Frontal cortex (tissue), 4 donors: ENCODE data around the gene SPACDR. TPM values are rescaled to one million over a fixed set of nuclear protein-coding genes. Genes with fewer than 3 reads are reported as not detected.
"Not testable (repeated sequence)": the region's sequence is repeated elsewhere in the genome, so short reads cannot be mapped to it uniquely, and the experiment has no call there.

Experiments used
- DNase-seq, 2 donors: peaks; one replicate each; pipeline ENCODE4 v3.0.0; 2012; ENCODE audit warnings: low spot score in 2 of 2
- FAIRE-seq: peaks from 2 replicates; lab custom pipeline; 2012; peaks lifted over from hg19 to GRCh38; lab: Jason Lieb, UNC
- total RNA-seq: library from RNA; depleted of rRNA; stranded (reverse); fragments of >200 nt; gene quantifications from one replicate; pipeline ENCODE4 v1.2.3, GENCODE V29; 2014
- donor health status: control.
- donor health status: control.
- donor health status: control.

SPACDR gene
- total RNA-seq, 1 donor from 2014 or later = not detected

DNA sequence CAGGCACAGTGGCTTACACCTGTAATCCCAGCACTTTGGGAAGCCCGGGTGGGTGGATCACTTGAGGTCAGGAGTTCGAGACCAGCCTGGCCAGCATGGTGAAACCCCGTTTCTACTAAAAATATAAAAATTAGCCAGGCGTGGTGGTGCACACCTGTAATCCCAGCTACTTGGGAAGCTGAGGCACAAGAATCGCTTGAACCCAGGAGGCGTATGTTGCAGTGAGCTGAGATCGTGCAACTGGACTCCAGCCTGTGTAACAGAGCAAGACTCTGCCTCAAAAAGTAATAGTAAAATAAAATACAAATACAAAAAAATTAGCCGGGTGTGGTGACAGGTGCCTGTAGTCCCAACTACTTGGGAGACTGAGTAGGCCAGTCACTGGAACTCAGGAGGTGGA lies 25.3 kb downstream of the SPACDR start:
- not testable (repeated sequence) for DNase-seq

DNA sequence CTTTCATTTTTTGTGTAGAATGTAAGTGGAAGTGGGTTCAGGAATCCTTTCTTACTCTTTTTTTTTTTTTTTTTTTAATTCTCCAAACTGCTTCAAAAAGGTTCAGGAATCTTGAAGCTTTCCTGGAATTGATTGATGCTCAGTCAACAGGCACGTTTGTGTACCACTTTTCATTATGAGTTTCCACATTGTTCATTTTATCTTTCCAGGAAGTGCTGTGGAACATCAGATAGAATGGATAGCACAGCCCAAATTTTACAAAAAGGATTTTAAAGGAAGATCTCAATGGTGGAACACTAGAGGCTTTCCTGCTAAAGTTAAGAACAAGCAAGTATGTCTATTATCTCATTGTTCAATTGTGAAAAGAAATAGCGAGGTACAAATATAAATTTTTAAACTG lies 25.9 kb downstream of the SPACDR start:
- DNase-seq (no peak), FAIRE-seq (no peak)

More for the DNA sequence above, 25.3 kb downstream of the SPACDR start:
- not testable (repeated sequence) for FAIRE-seq

DNA sequence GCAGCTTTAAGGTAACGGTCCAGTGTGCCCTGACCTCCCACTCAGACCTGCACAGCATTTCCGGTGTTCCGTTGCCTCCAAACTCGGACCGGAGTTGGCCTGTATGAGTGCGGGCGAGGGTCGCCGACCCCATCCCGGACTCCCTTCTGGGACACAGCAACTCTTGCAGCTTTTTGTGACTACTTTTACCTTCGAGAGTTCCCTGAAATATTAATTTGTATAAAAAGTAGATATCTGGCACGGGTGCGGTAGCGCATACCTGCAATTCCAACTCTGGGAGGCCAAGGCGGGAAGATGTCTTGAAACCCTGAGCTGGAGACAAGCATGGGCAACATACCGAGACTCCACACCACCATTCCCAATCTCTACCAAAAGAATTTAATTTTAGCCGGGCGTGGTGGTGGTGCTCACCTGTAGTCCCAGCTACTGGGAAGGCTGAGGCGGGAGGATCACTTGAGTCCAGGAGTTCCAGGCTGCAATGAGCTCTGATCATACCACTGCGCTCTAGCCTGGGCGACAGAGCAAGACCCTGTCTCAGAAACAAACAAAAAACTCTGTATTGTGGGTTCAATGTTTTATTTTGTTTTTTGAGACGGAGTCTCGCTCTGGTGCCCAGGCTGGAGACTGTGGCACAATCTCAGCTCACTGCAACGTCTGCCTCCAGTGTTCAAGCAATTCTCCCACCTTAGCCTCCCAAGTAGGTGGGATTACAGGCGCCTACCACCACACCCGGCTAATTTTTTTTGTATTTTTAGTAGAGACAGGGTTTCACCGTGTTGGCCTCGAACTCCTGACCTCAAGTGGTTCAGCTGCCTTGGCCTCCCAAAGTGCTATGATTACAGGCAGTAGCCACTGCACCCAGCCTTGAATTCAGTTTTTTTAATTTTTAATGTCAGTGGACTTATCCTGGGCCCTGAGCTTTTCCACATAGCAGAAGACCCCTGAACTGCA lies 26.6 kb downstream of the SPACDR start:
- FAIRE-seq = no peak

DNA sequence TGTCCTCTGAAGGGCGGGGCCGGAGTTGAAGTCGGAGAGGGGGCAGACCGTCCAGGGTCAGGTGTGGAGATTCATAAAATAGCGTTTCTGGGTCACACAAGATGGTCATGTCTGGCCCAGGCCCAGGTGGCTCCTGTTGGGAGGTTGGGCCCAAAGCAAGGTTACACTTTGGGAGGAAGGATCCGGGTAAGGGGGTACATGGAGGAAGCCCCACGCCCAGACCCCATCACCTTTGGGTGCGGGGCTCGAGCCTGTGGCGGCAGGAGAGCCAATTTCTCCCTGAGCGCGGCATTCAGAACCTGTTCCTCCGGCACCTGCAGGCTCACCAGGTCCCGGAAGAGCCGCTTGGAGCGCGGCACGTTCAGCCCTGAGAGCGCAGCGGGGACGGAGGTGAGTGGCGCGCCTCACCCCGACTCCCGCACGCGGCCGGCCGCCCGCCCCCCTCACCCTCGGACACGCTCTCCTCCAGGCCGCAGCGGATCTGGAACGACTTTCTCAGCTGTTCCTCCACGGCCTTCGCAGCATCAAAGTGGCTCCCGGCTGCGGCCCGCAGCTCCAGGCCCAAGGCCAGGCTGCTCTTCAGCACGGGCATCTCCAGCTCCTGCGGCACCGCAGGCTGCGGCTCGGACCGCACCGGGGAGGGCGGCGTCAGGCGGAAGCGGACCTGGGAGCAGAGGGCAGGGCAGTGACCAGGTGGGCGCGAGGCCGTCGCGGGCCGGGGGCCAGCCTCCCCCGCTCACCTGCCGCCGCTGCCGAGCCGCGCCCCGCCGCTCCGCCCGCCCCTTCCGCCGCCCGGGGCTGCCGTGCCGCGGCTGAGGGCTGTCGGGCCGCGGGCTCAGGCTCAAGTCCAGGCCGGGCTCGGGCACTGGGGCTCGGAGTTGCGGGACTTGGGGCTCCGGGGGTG lies 28.4 kb downstream of the SPACDR start:
- DNase-seq = peak; percentile 53 to 62
- no peak for FAIRE-seq

More for the DNA sequence above, 26.6 kb downstream of the SPACDR start:
- no peak for DNase-seq

DNA sequence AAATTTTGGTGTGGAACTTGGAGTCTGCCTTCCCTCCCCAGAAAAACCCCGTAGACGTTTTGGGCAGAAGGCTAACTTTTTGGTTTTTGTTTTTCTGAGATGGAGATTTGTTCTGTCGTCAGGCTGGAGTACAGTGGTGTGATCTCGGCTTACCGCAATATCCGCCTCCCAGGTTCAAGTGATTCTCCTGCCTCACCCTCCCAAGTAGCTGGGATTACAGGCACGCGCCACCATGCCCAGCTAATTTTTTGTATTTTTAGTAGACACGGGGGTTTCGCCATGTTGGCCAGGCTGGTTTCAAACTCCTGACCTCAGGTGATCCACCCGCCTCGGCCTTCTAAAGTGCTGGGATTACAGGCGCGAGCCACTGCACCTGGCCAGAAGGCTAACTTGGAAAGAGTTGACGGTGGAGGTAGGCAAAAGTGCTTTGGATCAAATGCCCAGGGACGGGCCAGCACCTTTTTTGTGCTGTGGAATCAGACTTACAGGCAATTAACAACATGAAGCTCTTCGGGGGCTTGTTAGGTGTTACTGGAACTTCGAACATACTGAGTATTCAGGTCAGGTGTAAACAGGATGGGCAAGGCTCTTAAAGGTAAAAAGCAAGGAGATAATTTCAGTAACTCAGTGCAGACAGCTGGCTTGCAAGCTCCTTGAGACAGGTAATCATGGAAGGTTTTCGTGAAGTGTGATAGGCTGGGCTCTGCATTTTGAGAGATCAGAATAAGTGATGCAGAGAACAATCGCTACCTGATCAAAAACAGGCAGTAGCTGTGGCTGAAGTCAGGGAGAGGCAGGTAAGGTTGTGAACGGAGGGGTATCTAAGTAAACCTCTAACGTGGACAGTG lies 29.5 kb downstream of the SPACDR start:
- no peak for FAIRE-seq
- DNase-seq = peak in 1 of 2 donors; percentile 12

DNA sequence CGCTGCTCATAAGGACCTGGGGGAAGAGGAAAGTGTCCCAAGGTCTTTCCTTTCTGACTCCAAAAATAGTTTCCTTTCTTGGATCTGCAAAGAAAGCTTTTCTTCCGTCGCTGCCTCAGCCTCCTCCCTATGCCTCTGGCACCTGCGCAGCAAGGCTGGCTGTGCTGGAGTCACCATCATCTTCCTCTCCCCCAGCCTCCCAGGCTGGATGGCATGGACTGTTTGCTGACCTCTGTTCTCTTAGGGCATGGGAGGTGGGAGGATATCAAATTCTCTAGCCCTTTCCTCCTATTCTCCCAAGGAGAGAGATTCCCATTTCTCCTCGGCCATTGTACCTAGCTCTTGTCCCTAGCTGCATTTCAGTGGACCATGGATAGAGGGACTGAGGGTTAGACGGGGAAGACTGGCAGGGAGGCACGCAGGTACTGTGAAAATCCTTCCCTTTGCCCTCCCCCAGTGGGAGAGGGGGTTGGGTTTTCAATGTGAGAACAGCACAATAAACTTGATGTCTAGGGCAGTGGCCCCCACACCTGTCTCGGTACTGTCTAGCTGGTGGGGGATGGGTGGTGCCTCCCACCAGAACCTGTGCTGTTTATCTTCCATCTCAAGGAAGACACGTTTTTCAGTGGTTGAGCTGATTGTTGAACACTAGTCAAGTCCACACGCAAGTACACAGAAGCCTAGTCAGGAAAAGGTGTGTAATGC lies 30.3 kb downstream of the SPACDR start:
- DNase-seq (peak in 1 of 2 donors; percentile 5), FAIRE-seq (no peak)

DNA sequence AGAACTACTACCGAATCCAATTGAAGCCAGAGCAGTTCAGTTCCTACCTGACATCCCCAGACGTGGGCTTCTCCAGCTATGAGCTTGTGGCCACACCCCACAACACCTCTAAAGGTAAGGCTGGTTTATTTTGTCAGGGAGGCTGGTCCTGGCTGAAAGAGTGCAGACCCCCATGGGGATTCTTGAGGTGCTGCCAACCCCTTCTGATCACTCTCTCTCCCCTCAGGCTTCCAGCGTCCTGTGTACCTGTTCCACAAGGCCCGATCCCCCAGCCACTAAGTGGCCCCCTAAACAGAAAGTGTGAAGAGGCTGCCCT lies 30.8 kb downstream of the SPACDR start:
- DNase-seq (no peak), FAIRE-seq (no peak)

DNA sequence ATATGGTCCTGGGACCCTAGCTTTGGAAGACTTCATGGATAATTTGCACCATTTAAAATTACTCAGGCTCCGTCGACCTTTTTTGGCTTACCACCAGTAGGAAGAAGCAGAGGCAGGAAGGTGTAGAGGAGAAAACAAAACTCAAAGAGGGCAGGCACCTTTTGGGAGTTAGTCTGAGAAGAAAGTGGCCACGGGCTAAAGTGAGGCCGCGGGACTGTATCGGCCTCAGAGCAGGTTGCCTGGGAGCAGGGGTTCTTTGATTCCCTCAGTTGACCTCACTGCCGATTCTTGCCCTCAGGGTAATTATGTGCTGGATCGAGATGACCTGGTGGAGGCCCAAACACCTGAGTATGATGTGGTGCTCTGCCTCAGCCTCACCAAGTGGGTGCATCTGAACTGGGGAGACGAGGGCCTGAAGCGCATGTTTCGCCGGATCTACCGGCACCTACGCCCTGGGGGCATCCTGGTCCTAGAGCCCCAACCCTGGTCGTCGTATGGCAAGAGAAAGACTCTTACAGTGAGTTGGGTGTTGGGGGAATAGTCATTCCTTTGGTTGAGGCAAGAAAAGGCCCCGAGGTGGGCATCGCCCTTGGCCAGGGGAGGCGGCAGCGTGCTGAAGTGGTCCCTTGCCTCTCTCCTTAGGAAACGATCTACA lies 31.3 kb downstream of the SPACDR start:
- no peak for FAIRE-seq
- DNase-seq = no peak

DNA sequence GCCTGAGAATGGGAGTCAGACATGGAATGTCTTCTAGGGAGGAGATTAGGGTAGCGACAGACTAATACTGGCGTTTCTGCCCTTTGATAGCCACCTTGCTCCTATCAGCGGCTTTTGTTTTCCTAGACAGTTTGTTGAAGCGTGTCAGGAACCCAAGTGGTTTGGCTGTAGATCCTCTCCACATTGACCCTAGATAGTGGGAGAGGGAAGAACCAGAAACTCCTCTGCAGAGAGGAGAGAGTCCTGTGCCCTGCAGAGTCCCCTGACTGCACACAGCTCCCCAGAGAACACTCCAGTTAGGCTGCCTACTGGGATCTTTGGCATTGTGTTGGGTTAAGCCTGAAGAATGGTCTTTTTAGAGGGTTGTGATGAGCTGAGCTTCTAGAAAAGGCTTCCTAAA lies 32.0 kb downstream of the SPACDR start:
- DNase-seq = peak in 1 of 2 donors; percentile 6
- no peak for FAIRE-seq

DNA sequence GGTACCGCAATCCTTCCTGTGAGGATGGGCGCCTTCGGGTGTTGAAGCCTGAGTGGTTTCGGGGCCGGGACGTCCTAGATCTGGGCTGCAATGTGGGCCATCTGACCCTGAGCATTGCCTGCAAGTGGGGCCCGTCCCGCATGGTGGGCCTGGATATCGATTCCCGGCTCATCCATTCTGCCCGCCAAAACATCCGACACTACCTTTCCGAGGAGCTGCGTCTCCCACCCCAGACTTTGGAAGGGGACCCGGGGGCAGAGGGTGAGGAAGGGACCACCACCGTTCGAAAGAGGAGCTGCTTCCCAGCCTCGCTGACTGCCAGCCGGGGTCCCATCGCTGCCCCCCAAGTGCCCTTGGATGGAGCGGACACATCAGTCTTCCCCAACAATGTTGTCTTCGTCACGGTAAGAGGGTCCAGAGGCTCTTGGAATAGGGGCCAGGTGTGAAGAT lies 32.7 kb downstream of the SPACDR start:
- peak in 1 of 2 donors; percentile 6 for DNase-seq
- FAIRE-seq = no peak

DNA sequence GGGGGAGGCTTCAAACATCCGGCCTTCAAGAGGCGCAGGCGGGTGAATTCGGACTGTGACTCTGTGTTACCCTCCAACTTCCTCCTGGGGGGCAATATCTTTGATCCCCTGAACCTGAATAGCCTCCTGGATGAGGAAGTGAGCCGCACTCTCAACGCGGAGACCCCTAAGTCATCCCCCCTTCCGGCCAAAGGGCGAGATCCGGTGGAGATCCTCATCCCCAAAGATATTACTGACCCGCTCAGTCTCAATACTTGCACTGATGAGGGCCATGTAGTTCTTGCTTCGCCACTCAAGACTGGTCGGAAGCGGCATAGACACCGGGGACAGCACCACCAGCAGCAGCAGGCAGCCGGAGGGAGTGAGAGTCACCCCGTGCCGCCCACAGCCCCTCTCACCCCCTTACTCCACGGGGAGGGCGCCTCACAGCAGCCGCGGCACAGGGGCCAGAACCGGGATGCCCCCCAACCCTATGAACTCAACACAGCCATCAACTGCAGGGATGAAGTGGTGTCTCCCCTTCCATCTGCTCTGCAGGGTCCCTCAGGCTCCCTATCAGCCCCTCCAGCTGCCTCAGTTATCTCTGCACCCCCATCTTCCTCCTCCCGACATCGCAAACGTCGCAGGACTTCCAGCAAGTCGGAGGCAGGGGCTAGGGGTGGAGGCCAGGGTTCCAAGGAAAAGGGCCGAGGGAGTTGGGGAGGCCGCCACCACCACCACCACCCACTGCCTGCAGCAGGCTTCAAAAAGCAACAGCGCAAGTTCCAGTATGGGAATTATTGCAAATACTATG lies 33.4 kb downstream of the SPACDR start:
- DNase-seq (peak in 1 of 2 donors; percentile 4), FAIRE-seq (no peak)

DNA sequence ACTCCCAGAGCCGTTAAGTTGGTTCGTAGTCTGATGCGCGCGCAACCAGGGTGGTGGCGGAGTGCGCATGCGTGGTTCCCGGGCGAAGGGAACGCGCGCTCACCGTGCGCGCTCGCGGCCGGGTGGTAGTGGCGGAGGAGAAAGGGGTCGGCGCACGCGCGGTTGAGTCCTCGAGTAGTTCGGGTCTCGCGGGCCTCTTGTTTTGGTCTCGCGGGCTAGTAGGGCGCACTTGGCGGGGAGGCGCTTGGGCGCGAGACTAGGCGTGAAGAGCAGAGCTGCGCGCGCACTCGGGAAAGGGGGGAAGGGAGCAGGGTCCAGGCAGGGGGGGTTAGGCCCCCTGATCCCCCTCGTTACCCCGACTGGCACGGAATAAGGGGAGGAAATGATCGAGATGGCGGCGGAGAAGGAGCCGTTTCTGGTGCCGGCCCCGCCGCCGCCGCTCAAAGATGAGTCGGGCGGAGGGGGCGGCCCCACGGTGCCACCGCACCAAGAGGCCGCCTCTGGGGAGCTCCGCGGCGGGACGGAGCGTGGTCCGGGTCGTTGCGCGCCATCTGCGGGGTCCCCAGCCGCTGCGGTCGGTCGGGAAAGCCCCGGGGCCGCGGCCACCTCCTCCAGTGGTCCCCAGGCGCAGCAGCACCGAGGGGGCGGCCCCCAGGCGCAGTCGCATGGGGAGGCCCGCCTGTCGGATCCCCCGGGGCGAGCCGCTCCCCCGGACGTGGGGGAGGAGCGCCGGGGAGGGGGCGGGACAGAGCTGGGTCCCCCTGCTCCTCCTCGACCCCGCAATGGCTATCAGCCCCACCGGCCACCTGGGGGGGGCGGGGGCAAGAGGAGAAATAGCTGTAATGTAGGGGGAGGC lies 34.2 kb downstream of the SPACDR start, which contains the start of gene MEPCE:
TSS of gene MEPCE (plus strand) at position 195 of the 856 bp plus-strand sequence. CDS start at position 383, 188 bp downstream.
- DNase-seq (peak; percentile 90 to 94), FAIRE-seq (no peak)

DNA sequence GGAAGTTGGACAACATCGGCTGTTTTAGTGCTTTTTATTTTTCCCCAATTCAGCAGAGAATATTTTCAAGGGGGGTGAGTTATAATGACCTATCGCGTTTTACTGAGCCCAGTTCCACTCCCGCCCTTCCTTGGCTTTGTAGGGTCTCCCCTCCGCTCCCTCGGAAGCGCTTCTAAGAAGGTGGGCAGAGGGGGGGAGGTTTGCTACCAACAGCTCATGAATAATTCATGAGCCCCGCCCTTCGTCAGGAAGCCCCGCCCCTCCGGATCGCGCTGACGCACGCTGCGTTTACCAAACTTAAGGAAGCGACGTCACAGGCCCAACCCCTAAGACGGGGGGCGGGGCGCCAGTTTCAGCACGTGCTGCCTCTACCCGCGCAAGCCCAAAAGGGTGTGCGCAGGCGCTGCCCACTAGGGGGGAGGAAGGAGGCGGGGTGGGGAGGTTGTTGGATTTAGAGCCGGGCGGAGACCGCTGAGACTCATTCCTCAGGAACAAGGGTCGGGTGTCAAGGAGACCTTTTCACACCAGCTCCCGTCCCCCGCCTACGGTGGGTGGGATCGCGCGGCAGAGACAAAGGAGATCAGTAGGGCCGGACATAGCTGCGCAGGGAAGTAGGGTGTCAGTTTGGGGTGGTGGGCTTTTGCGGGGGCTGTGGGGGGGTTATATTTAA lies 35.0 kb downstream of the SPACDR start:
- DNase-seq (peak; percentile 94 to 96), FAIRE-seq (peak; percentile 6)

DNA sequence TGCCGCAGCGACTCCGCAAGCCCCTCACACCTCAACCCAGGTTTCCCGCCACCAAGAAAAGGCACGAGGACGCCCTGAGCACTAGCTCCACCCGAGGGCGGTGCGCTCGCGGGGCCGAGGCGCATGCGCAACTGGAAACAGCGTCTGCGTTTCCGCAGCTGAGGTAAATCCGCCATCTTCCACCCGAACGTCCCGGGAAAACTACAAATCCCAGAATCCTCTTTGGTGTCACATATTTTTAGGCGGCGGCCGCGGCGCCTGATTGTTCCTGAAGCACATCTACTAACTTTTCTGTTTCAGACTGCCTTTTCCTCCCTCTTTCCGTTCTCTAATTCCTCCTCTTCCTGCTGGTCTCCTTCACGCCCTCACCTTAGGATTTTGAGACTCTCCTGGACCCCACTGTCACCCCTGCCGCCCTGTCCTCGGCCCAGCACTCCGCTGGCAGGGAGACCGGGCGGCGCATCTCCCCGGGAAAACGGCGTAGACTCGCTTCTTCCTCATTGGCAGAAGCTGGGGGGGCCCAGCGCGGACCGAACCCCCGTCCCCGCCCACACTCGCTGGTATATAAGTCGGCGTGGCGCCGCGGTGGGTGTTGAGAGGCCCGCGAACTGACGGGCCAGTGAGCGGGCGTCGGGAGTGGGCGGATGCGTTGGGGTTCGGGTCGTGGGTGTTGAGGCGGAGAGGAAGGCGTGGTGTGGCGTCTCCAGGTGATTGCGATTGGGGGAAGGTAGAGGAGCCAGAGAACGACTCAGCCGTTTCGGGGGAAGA lies 35.7 kb downstream of the SPACDR start, which contains the start of gene ZCWPW1:
TSS of gene ZCWPW1 (minus strand) at position 505 of the 768 bp plus-strand sequence. CDS start 8,054 bp downstream, outside the sequence.
- FAIRE-seq (no peak), DNase-seq (peak; percentile 80 to 83)

DNA sequence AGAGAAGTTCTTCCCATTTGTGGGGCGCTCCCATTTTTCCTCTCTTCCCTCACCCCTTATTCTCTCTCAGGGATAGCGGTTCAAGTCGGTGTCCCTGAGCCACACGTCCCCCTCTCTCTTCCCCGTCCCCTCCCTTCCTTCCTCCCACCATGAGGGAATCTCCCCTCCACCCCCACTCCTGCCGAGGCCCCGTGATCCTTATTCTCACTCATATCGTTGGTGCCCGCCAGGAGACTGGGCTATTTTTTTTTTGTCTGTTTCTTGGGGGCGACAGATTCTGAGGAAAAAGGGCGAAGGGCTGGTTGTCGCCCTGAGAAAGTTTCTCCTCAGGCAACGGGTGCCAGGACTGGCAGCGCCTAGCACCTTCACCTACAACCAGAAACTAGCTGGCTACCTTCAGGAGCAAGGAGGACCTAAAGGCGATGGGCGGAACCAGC lies 36.3 kb downstream of the SPACDR start:
- DNase-seq (peak in 1 of 2 donors; percentile 1), FAIRE-seq (no peak)
